GM21723 (cell line): ENCODE results near the gene FLVCR2.

Experiments
- ATAC-seq: cut with Tn5 transposase; IDR thresholded peaks from one replicate; pipeline ENCODE4 v1.9.1; 2021; ENCODE audit warnings: mild to moderate bottlenecking, moderate library complexity; ENCODE audit not compliant: unreplicated experiment

FLVCR2 gene, protein sequence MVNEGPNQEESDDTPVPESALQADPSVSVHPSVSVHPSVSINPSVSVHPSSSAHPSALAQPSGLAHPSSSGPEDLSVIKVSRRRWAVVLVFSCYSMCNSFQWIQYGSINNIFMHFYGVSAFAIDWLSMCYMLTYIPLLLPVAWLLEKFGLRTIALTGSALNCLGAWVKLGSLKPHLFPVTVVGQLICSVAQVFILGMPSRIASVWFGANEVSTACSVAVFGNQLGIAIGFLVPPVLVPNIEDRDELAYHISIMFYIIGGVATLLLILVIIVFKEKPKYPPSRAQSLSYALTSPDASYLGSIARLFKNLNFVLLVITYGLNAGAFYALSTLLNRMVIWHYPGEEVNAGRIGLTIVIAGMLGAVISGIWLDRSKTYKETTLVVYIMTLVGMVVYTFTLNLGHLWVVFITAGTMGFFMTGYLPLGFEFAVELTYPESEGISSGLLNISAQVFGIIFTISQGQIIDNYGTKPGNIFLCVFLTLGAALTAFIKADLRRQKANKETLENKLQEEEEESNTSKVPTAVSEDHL

DNA sequence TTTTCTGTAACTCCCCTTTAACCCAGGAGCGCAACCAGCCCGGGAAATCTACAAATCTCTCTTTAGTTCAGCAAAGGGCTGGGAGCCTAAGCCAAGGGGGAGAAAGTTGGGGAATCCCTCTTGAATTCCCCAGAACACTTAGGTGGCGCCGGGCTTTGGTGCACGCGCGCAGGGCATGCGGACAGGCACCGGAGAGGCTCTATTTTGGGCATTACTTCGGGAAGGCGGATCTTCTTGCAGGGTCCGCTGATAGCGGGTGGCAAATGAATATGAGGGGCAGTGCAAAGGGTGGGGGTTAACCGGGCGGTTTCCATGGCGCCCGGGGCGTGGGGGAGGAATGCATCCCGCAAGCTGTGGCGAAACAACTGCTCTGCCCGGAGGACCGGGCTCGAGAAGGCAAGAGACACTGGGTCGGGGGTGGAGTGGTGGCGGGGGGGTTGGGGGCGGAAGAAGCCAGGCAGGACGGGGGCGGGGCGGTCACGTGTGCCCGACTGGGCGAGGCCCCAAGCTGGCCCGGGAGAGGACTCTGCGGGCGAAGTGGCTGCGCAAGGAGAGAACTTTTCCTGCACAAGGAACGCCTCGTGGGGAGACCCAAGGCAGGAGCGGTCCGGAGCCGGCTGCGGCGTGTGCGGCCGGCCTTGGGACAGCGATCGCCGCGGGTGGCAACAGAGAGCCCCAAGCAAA, at the start of gene FLVCR2:
TSS of gene FLVCR2 (plus strand) at position 519 of the 684 bp plus-strand sequence. CDS start 353 bp downstream, outside the sequence.
- peak; percentile 48 for ATAC-seq

DNA sequence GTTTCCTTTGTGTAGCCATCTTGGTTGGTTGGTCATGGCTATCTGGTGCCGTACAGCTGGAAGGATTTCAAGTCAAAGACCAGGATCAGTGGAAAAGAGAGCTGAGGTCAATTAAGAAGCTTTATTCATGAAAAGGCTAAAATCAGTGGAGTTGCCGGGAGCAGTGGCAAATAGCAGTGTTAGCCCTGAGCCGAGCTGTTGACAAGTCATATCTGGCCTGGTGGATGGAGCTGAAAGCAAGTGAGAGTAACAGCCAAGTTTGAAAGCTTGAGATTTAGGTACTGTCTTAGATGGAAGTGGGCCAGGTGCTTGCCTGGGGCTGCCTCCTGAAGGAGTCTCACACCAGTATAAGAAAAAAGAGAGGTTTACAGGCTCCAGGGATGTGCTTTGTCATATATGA, 47.2 kb upstream of the FLVCR2 start:
- ATAC-seq, result no peak

DNA sequence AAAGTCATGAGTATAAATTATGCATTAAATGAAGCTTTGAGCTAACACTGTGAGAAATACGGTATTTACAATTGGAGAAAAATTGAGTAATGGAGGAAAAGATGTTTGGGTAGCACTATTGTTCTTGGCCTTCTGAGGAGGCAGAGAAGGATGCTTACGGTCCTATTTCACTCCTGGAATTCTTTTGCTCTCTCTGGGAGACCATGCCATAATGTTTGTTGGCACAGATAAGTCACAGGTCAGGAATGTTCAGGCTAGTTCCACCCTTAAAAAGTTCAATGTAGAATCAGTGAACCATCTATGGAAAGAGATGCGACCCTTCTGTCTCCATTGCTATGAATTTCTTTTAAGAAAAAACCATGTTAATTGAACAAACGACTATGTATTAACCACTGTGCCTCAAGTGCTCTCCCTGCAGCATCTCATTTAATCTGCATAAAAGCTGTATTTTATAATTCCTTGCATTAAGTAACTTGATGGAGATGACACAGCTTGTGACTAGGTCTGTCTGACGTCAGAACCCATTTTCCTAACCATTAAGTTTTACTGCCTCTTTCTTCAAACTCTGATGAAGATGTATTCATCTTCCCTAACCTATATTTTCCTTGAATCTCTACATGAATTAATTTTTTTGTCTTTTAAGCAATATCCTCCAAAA, 46.6 kb upstream of the FLVCR2 start:
- ATAC-seq, result no peak

- no peak for ATAC-seq
Observed at GRCh38 chr14:75533791-75534555, 44.4 kb upstream of the FLVCR2 start.

- ATAC-seq, result no peak
Observed at GRCh38 chr14:75535164-75535898, 43.1 kb upstream of the FLVCR2 start.

- ATAC-seq, result no peak
Observed at GRCh38 chr14:75537071-75537470, 41.3 kb upstream of the FLVCR2 start.

GRCh38 chr14:75539162-75539560, 39.3 kb upstream of the FLVCR2 start:
- peak; percentile 4 for ATAC-seq

DNA sequence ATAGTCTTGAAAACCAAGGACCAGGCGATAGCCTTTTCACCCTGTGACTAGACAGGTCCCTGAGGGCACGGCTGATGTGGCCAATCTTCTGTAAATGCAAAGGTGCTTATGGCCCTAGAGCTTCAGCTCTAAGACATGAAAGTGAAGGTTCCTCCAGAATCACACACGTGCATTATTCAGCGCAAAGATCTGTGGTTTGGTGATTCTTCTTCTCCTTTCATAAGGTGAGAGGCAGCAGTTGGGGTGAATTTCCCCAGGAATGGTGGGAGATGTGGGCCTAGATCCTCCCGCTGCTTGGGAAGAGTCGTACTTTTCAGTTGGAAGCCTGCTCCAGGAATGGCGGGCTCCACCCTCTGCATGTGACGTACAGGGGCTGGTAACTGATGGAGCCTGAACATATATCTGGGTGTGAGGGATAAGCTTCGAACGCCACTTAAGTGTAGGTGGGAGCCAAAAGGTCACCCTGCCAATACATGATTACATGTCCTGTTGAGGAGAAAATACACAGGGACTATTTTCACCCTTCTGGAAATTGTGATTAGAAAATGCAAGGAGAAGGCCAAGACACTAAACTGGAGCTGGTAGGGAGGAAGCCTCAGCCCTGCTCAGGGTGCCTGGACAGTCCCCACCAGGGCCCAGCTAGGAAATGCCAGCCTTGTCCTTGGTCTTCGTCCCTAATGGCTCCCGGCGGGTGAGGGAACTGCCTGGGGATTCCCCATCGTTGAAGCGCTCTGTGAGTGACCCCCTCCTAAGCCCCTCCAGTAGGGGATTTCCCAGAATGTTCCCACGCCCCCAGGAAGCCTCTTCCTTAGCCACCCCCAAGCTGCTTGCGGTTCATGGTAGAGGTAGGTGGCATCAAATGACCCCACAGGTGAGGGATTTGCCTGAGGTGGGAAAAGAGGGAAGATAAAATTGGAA, 38.6 kb upstream of the FLVCR2 start:
- peak; percentile 52 for ATAC-seq

- ATAC-seq, result no peak
Observed at GRCh38 chr14:75540479-75540851, 38.0 kb upstream of the FLVCR2 start.

DNA sequence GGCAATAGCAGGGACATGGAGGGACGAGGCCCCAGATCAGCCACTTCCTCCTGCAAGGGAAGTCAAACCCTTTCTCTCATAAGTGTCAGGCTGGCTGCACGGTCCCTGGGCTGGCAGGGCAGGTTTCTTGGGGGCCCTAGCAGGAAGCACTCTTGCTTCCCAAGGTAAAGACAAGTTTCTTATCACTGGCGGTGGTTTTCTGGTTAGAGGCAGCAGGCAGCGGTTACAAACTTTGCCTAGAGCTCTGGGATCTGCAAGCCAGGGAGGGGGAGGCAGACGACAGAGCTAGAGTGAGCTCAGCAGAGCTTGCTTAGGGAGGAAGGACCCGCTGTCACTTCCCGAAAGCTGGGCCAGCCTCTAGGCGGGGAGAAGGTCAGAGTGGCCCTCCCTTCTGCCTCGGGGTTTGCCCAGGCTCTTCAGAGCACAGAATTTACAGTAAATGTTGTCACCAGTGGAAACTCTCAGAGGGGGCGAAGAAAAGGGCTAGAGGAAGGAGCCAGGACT, 35.8 kb upstream of the FLVCR2 start:
- ATAC-seq, result peak; percentile 53

GRCh38 chr14:75543253-75543652, 35.2 kb upstream of the FLVCR2 start:
- ATAC-seq, result no peak

- ATAC-seq, result no peak
Observed at GRCh38 chr14:75543786-75544185, 34.6 kb upstream of the FLVCR2 start.

GRCh38 chr14:75545907-75546306, 32.5 kb upstream of the FLVCR2 start:
- ATAC-seq, result no peak

GRCh38 chr14:75547552-75548250, 30.7 kb upstream of the FLVCR2 start:
- no peak for ATAC-seq

GRCh38 chr14:75548544-75548943, 29.9 kb upstream of the FLVCR2 start:
- peak; percentile 14 for ATAC-seq

- ATAC-seq, result peak; percentile 65
Observed at GRCh38 chr14:75549169-75549568, 29.3 kb upstream of the FLVCR2 start.

GRCh38 chr14:75551021-75551420, 27.4 kb upstream of the FLVCR2 start:
- ATAC-seq, result no peak

DNA sequence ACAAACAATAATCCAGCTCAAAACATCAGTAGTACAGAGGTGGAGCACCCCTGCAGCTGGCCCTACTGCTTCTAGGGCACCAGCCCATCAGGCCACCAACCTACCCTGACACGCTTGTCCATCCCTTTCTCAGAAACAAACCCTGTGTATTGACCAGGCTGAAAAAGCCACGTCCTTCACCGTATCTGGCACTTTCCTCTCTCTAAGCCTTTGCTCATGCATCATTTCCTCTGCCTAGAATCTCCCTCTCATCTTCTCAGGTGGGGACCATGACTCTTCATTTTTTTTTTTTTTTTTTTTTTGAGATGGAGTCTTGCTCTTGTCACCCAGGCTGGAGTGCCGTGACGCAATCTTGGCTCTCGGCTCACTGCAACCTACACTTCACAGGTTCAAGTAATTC, 25.3 kb upstream of the FLVCR2 start:
- no peak for ATAC-seq
